Breast epithelium (tissue), 3 donors: ENCODE results near the gene GARS1.

Experiments
- CTCF ChIP-seq, 3 donors: fragments of 450-650 bp; IDR thresholded peaks; one replicate each; pipeline ENCODE4 v1.5.1; 2016 to 2017; ENCODE audit warnings: antibody characterized with exemption in 3 of 3, mild to moderate bottlenecking in 3 of 3, moderate library complexity in 3 of 3
- POLR2A ChIP-seq: fragments of 450-650 bp; IDR thresholded peaks from one replicate; pipeline ENCODE4 v1.6.1; 2016; ENCODE audit warnings: antibody characterized with exemption, mild to moderate bottlenecking, moderate library complexity
- POLR2AphosphoS5 ChIP-seq, 3 donors: sonication (generic); formaldehyde crosslinking; IDR thresholded peaks; one replicate each; pipeline ENCODE4 v1.6.1; 2017; ENCODE audit warnings: antibody characterized with exemption in 3 of 3

- TF ChIP-seq POLR2A (no peak), CTCF (IDR thresholded peaks at IDR 0.05) (no peak), POLR2AphosphoS5 (IDR thresholded peaks at IDR 0.05) (no peak)
Observed at GRCh38 chr7:30566596-30566995, 28.1 kb upstream of the GARS1 start.
